ENCODE data around the gene SYPL1.
A peak's percentile ranks its signal among the peaks of the same experiment; 100 is the strongest.

Gene SYPL1

DNA sequence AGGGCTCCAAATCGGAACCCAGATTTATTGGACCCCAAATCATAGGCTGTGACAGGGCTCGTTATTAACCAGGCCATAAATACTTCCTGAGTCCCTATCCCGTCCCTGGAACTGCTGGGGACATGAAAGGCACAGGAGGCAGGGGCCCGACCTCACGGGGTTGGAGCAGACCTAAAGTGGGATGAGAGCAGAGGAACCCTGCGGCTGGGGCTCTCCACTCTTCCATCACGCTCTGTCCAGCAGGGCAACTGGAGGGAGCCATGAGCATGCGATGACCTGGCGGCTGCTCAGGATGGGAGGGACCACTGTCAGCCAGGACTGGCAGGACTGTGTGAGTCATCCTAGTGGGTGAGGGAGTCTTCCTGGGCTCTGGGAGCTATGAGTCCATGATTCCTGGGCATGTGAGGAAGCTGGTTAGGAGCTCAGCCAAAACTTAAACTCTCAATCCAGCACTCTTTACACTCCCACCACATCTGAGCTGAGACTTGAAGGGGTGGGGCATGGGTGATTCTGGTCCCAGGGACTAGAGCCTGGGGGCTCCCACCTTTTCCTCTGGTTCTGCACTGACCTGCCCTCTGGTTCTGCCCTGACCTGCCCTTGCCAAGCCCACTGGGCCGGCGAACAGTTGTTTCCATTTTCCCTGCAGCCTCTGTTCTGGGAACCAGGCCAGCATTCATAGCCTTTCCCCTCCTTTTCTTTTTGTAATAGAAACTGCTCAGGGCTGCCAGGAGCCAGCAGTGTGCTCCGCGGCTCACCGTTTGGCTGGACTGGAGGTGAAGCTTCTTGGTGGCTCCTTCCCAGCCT lies 47.1 kb downstream of the SYPL1 start:
- DNase-seq: no peak

DNA sequence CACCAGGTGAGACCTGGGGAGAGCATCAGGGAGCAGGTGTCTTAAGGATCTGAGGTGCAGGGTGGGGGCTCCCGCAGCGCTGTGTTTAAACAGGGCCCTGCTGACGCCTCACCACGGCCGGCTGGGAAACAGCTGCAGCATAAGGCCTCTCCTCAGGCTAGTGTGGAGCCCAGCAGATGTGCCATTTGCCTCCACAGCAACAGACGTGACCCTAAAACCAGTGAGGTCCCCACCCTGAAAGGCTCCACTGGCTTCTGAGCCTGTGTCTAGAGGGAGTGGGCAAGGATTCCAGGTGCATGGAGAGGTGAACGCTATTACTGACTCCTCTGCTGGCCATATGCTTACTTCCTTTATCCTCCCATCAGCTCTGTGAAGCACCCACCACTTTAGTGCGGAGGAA lies 47.8 kb downstream of the SYPL1 start:
- no peak for DNase-seq

DNA sequence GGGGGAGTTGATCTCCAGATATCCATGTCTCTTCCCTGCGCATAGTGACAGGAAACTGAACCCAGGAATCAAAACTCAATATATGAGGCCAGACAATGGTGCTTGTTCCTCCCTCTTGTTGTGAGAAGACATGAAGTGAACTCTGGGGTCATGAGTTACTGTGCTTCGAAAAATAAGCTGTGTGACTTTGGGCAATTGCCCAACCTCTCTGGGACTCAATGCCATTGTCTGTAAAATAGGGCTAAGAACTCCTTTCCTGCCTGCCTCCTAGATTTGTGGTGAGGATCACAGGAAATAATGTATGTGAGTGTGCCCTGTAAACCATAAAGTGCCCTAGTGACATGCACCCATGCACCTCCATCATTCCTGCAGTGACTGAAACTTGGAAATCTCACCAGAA lies 48.4 kb downstream of the SYPL1 start:
- no peak for DNase-seq

DNA sequence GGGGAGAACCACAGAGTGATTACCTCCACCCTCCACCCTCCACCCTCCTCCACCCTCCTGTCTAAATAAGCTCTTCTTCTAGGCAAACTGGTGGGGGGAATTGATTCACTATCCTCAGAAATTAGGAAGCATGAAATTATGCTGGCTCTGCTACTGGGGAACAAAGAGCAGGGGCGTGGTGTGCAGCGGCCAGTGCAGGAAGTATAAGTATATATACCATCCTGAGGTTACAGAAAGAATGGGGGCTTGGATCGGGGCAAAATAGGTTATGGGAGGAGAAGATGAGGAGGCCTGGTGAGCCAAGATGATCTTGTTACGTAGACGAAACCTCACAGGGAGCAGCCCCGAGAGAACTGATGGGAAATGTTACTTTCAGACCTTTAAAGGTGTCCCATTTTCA lies 49.1 kb downstream of the SYPL1 start:
- DNase-seq: no peak

DNA sequence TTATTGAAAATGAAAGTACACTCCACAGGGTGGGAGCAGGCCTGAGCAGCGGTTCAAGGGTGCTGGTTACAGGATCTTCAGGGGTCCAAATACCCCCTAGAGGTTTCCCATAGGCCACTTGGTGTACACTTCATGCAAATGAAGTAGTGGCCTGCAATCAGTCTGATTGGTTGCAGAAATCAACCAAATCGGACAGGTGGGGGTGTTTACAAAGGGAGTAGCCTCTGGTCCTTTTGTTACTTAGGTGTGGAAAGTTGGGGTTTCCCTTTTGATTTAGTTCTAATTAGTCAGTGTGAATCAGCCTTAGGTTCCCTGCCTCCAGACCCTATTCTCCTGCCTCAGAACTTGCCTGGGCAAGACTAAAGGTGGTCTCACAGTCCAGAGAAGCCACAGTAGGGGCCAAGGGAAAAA lies 49.6 kb downstream of the SYPL1 start:
- DNase-seq: no peak

DNA sequence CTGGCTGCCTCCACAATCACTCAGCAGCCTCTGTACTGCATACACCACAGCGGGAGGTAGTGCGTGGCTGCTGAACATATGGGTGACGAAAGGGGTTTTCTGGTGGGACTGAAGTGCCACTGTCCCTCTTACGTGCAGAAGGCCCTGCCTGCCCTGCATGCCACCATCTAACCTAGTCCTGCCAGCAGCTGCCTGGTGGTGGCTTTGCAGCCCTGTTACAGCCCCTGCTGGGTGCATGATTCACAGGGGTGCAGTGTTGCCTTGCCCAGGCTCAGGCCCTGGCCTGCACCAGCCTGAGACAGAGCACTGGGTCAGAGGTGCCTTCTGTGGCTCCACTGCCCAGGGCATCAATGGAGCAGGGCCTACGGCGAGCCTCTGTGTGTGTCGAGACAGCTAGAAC lies 50.1 kb downstream of the SYPL1 start:
- DNase-seq: no peak

DNA sequence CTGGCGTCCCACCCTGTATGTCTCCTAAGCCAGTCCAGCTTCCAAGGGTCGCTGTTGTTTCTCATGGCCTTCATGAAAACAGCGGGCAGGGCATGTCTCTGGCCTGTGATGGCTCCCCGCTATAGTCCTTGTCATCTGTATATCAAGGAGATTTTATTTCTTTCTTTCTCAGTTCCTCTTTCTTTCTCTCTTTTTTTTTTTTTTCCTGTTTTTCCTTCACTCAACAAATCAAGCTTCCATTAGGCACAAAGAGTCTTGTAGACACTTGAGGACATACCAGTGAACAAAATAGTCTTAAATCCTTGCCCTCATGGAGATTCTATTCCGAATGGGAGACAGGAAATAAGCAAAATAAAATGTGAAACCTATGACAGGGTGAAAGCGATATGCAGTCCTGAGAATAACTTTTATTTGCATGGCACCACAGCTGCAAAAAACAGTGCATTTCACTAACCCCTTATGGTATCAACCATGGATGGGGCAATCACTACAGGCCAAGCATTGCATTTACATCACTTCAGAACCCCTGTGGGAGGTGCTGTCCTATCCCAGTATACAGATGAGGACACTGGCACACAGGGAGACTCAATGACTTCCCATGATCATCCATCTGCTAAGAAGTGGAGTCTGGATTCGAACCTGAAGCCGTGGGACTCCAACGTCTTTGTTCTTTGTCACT lies 50.7 kb downstream of the SYPL1 start:
- no peak for DNase-seq

DNA sequence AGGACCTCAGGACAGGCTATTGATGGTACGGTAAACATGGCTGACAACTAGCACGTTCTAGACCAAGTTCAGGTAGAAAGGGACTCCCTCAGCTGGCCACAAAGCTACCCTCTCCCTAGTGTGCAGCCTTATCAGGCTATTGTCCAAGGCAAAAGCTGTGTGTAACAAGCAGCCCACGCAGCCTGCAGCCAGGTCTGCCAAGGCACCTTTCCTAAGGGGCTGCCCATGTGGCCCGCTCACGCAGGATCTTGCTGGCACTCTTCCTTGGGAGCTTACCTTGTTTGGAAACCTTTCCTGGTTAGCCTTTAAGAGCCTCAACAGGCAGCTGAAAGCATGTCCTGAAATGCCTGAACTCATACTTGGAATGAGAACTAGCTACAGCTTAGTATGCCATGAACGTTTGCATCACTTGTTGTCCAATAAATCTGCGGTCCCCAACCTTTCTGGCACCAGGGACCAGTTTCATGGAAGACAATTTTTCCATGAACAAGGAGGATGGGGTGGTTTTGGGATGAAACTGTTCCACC lies 51.7 kb downstream of the SYPL1 start:
- no peak for DNase-seq

DNA sequence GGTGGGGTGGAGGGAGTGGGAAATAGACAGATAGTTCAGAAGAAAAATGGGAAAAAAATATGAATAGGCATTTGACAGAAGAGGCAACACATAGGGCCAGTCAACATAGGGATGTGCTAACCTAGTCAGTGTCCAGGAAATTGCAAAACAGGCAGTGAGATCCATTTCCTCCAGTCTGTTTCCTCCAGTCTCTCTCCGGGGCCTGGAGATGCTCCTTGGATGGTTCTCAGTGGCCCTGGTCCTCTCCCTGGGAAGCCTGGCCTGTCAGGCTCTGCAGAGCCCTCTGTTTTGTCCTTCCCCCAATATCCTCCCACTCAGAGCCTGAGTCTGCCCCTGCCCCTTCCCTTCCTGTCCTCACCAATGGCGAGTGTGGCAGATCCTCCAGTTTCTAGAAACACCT lies 52.6 kb downstream of the SYPL1 start:
- DNase-seq: no peak

DNA sequence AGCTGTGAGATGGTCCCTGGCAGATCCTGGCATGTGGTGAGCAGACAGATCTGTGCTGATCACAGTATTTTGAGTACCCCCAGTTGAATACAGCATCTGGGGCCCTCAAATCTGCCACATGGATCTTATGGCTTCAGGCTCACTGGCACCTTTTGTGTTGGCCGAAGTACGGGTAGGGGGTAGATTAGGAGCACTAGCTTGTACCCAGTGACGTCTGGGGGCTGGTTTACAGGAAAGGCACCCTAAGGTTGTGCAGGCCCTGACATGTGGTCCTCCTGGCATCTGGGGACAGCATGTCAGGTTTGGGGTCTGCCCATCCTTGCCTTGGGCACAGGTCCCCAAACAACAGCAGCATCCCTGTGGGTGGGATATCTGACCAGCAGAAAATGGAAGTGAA lies 53.2 kb downstream of the SYPL1 start:
- DNase-seq: no peak

DNA sequence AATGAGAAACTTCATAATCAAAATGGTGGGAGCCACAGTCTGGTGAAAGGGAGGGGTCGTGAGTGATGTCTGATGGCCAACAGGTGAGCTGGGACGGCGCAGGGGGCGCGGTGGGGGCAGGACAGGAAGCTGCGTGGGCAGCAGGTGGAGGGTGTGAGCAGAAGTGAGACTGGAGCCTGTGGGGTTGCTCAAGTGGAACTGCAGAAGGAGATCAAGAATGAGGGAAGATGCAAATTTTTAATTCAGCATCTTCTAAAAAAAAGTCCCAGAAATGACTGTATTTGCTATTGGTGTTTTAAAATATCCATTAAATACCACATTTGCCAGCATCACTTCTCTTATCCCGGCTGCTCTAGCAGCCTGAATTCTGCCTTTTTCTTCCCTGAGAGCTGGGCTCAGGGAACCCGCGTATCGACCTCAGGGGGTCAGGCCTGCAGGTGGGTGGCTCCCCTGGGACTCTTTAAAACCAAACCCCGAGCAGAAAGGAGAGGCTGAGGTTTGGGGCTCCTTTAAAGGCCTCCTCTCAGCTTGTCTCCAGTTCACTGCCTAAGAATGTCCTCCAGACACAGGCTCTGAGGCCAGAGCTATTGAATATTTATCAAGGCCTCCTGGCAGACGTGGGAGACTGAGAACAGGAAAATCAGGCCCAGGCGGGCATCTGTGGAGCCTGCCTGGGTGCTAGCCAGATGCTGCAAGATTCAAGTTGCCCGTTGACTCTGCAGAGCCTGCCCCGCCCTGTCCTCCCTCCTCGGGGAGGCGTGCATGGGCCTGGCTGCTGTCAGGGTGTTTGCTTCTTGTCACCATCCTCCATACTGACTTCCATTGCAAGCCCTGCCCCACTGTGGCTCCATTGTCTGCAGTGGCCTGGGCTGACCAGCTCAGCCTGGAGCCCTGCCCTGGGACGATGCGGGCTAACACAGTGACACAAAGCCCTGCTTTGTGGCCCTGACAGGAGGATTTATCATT lies 53.9 kb downstream of the SYPL1 start:
- DNase-seq: no peak

DNA sequence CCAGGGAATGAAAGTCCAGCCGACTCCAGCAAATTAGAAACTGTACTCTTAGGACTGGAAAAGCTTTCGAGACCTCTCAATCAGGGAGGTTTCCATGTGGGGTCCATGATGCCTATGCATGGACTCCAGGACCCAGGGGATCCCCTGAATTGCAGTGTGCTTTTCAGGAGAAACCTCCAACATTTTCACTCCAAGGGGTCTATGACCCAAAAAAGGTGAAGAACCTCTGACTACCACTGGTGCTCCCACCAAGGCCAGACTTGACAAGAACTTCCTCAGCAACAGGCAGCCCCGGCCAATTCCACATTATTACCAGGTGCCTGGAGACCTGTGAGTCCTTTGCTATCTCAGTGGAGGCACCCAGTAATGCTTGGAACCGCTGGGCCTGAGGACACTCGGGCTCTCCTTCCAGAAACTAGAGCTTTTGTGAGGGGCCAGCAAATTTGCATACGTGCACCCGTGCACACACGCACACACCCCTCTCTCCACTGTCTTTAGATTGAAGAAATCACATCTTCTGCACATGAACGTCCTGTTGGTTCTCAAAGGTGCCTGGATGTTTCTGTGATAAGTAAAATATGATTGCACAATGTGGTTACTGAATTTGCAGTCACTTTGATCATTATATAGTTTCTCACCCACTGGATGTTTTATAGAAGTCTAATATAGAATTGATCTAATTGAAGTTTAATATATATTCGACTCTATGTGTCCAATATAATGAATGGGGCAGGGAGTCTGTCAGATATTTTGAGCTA lies 54.7 kb downstream of the SYPL1 start:
- DNase-seq: no peak

DNA sequence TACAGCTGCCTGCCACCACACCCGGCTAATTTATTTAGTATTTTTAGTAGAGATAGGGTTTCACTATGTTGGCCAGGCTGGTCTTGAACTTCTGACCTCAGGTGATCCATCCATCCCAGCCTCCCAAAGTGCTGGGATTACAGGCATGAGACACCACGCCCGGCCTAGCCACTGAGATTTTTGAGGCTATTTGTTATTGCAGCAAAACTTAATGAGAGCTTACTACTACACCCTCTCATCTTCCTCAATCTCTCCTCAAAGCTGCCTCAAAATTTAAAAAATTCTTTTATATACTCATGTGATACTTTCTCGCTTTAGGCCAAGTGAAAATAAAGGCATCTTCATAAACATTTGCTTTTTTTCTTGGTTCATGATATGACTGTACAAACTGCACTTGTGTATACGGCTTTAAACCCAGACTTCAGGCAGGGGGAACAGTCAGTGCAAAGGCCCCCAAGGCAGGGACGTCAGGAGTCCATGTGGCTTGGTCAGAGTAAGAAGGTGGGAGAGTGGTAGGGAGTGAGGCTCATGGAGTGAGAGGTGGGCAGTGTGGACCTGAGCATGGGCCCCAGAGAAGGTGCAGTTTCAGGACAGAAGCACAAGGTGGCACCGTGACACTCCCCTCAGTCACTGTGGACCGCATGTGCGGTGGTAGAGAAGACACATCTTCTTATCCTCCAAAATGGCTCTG lies 55.5 kb downstream of the SYPL1 start:
- peak; percentile 60 to 66 for DNase-seq

DNA sequence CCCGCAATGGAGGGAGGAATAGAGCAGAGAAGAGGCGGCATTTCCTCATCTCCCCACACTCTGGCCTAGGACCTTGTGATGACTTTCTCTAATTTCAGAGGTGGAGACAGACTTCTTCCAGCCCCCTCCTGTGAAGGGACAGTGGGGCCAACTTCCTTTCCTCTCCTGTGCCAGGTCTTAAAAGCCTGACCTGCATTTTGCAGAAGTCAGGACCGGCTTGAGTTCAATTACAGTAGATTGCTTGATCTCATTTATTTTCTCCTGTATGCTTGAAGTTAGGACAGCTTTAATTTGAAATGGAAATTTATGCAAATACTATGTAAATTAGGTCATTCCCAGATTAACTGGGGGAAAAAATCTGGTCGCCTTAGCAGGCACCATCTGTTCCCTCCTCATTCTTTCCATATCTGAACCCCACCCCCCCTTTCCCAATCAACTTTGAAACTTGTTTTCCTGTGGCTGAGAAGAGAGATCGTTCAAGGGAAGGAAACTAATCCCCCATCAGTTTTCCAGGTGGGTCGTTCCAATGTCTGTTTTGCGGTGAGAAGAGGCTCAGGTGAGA lies 57.1 kb downstream of the SYPL1 start:
- DNase-seq: no peak

DNA sequence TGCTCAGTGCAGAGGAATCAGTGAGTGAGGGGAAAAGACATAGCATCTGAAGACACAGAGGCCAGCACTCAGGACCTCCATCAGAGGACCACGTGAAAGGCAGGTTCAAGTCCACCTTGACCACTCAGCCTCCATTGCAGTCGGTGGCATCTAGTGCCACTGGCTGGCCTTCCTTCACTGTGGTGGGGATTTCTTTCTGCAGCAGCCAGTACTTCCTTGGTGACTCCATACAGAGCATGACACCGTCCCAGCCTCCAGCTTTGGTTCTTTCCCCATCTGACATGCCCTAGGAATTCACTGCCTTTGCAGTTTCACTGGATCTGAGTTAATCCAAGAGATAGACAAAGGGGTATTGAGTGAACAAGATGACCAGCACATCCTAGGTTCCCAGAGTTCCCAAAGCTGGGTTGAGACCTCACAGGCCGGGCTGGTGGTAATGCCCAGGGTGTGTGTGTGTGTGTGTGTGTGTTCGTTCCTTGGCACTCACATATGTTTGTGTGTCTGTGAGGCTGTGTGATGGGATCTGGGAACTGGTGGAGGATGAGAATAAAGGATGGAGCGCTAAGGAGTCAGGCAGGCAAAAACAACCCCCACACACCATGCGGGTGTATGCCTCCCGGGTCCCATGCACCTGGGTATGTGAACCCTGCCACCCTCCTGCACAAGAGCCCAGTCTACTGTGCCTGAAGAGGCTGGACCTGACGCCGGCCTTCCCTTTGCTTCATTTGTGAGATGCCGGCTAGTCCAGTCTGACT lies 57.8 kb downstream of the SYPL1 start:
- DNase-seq: no peak

DNA sequence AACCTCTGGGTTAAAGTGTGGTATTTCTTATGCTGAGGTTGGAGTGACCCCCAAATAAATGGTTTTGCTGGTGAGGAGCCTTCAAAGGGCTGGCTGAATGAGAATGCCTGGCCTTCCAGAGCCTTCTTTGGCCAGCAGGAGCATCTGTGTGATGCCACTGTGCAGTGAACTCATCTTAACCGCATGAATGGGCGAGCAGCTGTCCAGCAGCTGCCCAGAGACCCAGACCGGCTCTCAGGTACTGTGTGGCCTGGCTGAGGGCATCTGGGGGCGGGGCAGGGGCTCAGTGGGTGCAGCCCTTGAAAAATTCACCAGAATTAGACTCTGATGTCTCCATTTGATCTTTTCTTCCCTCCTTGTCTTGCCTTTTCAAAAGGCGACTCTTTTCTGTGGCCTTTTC lies 59.0 kb downstream of the SYPL1 start:
- DNase-seq: no peak

DNA sequence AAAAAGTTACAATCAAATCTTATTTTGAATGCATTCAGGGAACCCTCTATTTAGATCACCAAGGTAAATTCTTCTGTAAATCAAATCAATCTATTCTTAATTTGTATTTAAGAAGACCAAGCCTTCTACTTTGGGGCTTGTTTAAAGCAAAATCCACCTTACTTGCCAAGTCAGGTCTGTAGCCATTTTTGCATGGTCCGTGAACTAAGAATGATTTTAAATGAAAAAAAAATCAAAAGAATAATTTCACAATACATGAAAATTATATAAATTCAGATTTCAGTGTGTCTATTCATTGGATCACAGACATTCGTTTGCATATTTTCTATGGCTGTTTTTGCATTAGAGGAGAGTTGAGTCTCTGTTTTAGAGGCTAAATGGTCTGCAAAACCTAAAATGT lies 59.4 kb downstream of the SYPL1 start:
- DNase-seq: no peak

DNA sequence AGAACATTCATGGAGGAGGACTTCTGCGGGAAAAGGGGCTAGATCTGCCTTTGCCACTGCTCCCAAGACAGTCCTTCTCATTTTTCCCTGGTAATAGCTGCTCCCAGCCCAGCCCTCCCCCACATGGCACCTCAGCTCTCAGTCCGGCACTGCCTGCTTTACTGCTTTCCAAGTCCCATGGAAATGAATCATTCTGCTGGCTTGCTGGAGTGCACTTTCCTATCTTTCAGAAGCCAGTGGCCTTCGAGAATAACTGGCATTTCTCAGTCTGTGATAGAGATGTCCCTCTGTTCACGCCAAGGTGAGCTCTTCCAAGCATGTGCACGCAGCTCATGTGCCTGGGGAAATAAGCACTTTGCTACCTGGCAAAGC lies 61.4 kb downstream of the SYPL1 start:
- DNase-seq: no peak

DNA sequence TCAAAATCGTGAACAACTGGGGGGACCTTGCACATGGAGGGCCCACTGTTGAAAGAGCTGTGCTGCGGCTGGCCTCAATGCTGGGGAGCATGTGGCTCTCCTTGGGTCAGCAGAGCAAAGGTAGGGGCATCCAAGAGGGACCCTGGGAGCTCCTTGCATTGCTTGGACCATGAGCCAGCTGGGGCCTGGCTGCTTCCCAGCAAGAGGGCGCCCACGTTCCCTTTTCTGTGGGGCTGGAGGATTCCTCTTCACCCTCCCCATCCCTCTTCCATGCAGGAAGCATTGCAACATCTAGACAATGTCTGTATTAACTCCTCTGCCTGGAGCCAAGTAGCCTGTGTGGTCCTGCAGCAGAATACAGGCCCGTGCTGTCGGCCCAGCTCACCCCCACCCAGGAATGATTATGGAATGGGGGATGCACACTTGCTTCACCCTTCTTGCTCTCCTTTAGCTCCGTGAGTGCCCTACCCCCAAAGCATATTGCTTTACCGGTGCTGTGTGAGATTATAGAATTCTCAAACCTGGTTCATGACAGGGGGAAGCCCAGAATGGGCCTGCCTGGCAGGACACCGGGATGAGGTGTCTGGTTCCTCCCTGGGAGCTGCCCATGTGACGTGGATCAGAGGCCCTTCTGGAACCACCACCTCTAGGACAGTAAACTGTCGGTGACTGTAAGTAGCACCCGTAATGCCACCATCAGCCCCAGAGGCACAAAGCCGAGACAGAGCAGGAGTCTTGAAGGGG lies 61.9 kb downstream of the SYPL1 start:
- no peak for DNase-seq

DNA sequence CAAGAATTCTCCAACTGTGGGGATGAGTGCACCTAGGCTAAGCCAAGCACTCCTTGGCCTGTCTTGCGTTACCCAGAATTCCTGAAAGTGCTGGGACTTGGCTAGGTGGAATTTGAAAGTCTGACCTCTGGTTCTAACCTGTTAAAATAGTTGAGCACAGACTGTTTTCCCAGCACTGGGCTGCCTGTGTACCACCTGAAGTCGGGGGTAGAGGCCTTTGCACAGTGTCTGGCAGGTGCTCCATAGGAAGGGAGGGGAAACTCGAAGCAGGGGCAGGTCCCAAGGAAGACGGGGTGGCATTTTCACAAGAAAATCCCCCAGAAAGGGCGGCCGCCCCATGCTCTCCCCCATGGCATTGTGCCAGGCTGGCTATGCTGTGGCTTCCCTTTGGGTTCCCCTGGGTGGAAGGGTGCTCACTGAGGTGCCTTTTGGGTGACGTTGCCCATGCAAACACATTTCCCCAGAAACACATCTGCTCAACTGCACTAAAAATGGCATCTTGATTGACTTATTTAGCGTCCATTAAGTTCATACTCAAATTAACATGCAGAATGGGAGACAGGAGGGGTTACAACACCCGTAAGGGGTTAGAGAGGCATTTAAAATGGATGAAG lies 62.9 kb downstream of the SYPL1 start:
- no peak for DNase-seq

All from NCI-H1930 (cell line).